RWPE1 (cell line): Measurements from ENCODE around the gene EFHC1.

Source experiments
- CTCF ChIA-PET: fragments of 350-600 bp; sonication (Branson Sonifier 250); formaldehyde crosslinking; extraction: SDS; loops from one replicate; lab custom pipeline; 2021; lab: Yijun Ruan, JAX
- POLR2A ChIA-PET: fragments of 400-600 bp; formaldehyde crosslinking; extraction: SDS; loops from one replicate; lab custom pipeline; 2020; ENCODE audit warnings: antibody characterized with exemption; ENCODE audit not compliant: low non-redundant PET; lab: Yijun Ruan, JAX
- DNase-seq: peaks from one replicate; pipeline ENCODE4 v3.0.0; 2012; ENCODE audit warnings: low spot score
- H3K27ac ChIP-seq: fragments of 450-650 bp; 2 replicates; pipeline ENCODE4 v1.5.1; 2017
- TF ChIP-seq, protein P1 (sequence below): fragments of 450-650 bp; conservative IDR thresholded peaks from 2 replicates; pipeline ENCODE4 v1.5.1; 2017; ENCODE audit warnings: low read depth, mild to moderate bottlenecking

Gene EFHC1

DNA sequence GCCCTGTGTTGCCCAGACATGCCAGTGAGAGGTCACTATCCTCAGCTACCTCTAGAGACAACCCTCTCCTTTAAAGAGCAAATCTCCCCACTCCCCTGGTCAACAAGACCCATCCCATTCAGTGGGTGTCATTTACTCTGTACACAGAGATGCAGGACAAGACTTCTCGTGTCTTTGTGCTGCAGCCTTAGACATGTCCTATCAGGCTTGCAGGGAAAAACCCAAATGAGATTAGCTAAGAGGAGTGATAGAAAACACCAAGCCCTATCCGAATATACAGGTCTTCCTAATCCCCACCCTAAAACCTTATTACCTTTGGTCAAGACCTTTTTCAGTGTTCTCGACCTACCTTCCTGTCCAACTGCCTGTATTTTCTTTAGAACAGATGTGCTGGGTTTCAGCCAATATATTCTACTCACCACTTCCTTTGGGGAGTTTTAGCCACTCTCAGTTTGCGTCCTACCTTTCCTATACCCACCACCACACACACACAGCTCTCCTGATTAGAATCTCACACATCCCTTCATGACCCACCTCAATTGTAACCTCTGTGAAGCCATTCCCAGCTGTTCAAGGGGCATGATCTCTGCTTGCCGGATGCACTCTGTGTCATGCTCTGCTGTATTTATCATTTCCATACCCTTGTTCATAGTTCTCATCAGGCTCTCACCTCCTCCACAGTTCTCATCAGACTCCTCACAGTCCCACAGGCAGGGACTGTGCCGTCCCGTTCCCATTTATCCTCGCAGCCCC lies 117.0 kb downstream of the EFHC1 start:
- TF ChIP-seq, protein P1, sequence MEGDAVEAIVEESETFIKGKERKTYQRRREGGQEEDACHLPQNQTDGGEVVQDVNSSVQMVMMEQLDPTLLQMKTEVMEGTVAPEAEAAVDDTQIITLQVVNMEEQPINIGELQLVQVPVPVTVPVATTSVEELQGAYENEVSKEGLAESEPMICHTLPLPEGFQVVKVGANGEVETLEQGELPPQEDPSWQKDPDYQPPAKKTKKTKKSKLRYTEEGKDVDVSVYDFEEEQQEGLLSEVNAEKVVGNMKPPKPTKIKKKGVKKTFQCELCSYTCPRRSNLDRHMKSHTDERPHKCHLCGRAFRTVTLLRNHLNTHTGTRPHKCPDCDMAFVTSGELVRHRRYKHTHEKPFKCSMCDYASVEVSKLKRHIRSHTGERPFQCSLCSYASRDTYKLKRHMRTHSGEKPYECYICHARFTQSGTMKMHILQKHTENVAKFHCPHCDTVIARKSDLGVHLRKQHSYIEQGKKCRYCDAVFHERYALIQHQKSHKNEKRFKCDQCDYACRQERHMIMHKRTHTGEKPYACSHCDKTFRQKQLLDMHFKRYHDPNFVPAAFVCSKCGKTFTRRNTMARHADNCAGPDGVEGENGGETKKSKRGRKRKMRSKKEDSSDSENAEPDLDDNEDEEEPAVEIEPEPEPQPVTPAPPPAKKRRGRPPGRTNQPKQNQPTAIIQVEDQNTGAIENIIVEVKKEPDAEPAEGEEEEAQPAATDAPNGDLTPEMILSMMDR, result no peak
- ChIA-PET CTCF (interaction anchor here (0.6 kb wide), 1 partner anchor 121 kb away, joined by 3 read pairs; no protein-coding TSS in a partner anchor), POLR2A (no interaction called here)
- DNase-seq, result peak; percentile 42
- peak overlapping the region; percentile 89 for H3K27ac ChIP-seq

DNA sequence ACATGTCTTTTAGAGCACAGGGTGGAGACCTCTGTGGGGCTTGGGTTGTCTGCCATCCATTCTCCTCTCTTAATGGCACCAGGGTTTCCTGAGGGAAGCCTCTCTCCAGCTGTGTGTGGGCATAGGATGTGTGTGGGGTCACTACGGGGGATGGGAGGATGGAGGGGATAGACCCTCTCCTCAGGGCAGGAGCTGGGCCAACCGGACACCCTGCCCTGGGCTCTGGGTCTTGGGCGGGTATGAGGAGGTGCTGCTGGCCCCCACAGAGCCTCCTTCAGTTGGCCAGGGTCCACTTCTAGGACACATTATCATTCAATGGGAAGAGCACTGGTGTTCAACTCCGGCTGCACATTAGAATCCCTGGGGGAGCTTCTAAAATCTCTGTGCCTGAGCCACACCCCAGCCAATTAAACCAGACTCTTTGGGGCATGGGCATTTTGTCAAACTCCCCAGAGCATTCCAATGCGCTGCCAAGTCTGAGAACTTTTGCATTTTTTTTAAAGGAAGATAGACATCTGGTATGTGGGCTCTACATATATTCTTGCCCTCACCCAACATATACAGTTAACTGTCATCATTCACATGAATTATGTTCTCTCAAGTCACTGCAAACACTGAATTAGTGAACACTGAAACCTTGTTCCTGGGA lies 118.2 kb downstream of the EFHC1 start:
- no peak for DNase-seq
- ChIA-PET CTCF (interaction anchor here (0.7 kb wide), 2 partner anchors 30 to 255 kb away, joined by 3 read pairs; no protein-coding TSS in a partner anchor), POLR2A (no interaction called here)
- TF ChIP-seq, protein P1, result no peak
- peak overlapping the region; percentile 89 for H3K27ac ChIP-seq

DNA sequence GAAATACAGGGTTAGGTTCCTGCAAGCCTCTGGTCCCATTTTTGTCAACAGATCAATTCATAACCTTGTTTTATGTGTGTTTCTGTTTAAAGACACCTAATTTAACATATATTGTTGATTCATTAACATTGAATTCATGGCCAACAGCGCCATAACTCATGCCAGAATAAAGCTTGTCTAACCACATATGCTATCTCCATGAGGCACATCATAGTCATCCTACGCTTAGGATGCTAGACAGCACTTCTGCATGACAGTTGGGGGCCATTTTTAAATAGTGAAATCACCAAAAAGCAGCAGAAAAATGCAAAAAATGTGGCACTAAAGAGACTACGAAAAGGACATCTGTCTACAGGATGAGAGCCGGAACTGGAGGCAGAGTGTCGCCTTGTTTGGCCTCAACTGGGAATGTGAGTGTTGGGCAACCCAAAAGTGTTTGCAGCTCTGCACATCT lies 118.8 kb downstream of the EFHC1 start:
- TF ChIP-seq, protein P1, result no peak
- DNase-seq, result no peak
- H3K27ac ChIP-seq, result peak overlapping the region; percentile 89; the same call in 1 of the 2 replicates
- ChIA-PET CTCF (interaction anchor here (0.7 kb wide), 1 partner anchor 256 kb away, joined by 3 read pairs; no protein-coding TSS in a partner anchor), POLR2A (no interaction called here)

DNA sequence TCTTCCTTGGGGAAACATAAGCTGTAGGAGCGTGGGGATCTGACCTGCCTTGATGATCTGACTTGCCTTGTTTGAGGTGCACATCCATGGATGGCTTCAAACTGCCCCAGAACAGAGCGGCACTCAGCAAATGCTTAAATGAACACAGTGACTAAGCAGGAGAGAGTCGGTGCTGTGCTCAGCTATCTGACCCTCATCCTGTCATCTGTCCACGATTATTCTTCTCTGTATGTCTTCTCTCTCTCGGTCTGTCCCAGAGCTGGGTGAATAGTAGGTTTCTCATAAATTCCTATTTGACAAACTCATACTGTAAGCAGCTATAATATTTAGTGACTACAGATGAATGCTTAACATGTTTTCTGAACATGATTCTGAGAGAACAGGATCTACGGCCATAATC lies 119.5 kb downstream of the EFHC1 start:
- no peak for DNase-seq
- H3K27ac ChIP-seq, result peak overlapping the region; percentile 89; the same call in 1 of the 2 replicates
- ChIA-PET CTCF (interaction anchor here (0.5 to 0.6 kb wide), 2 partner anchors 24 to 128 kb away, joined by 3 to 7 read pairs; no protein-coding TSS in a partner anchor), POLR2A (no interaction called here)
- TF ChIP-seq, protein P1, result no peak

DNA sequence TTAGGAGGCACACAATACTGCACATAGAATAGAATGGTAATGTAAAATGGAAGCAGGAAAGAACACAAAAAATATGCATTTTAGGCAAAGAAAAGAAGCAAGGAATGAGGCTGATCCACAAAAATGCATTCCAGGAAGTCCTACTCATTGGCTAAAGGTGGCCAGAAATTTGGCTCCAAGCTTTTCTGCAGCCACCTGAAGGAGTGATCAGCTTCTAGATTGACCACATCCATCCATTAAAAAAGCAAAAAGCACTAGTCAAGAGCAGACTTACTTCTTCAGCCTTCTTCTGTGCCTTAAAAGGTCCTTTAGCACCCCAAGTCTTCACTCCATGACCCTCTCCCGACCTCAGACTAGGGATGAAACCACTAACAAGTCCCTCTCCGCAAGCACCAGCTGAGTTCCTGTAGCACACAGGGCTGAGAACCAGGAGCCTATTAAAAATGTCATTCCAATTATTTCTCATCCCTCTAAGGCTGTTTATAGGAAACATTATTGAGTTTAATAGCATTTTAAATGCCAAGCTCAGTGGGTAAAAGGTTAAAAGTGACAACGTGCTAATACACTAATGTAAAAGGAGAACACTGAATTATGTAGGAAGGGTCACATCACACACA lies 120.3 kb downstream of the EFHC1 start:
- no peak for DNase-seq
- POLR2A ChIA-PET, result no interaction called here
- TF ChIP-seq, protein P1, result no peak
- no peak overlapping the region for H3K27ac ChIP-seq
- CTCF ChIA-PET, result no interaction called here

DNA sequence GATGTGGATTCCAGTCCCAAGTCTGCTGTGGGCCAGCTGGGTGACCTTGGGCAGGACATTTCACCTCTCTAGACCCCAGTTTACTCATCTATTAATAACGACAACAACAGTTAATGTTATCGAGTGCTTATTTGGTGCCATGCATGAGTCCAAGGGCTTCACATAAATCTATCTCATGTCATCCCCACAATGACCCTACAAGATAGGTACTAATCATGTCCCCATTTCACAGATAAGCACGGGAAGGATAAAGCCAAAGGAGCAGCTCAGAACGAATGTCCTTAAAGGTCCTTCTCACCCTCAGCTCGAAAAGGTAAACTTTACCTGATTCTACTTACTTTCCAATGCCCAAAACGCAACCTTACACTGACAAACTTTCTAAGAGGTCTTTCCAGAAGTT lies 121.0 kb downstream of the EFHC1 start:
- DNase-seq, result no peak
- no peak overlapping the region for H3K27ac ChIP-seq
- TF ChIP-seq, protein P1, result no peak
- ChIA-PET CTCF (interaction anchor here (0.7 kb wide), 1 partner anchor 141 kb away, joined by 4 read pairs; no protein-coding TSS in a partner anchor), POLR2A (no interaction called here)
